GM18498 (cell line): ENCODE results near the gene USP54.

ENCODE experiments used
- ATAC-seq: cut with Tn5 transposase; IDR thresholded peaks from one replicate; pipeline ENCODE4 v1.9.1; 2021; ENCODE audit warnings: mild to moderate bottlenecking, moderate library complexity; ENCODE audit not compliant: unreplicated experiment

USP54 gene

GRCh38 chr10:73469579-73469978 is 121.6 kb downstream of the USP54 start:
- no peak for ATAC-seq

GRCh38 chr10:73467206-73467605 is 123.9 kb downstream of the USP54 start:
- ATAC-seq = no peak

- no peak for ATAC-seq
Measured at GRCh38 chr10:73465978-73466726, 125.0 kb downstream of the USP54 start.

- no peak for ATAC-seq
Measured at GRCh38 chr10:73460897-73461296, 130.2 kb downstream of the USP54 start.

GRCh38 chr10:73459683-73460314 is 131.3 kb downstream of the USP54 start:
- ATAC-seq = no peak

- no peak for ATAC-seq
Measured at GRCh38 chr10:73456187-73456890, 134.8 kb downstream of the USP54 start.

GRCh38 chr10:73449113-73449512 is 142.0 kb downstream of the USP54 start:
- no peak for ATAC-seq

- no peak for ATAC-seq
Measured at GRCh38 chr10:73448384-73448783, 142.8 kb downstream of the USP54 start.
